ENCODE measurements around the gene MID1.

The MID1 gene

DNA sequence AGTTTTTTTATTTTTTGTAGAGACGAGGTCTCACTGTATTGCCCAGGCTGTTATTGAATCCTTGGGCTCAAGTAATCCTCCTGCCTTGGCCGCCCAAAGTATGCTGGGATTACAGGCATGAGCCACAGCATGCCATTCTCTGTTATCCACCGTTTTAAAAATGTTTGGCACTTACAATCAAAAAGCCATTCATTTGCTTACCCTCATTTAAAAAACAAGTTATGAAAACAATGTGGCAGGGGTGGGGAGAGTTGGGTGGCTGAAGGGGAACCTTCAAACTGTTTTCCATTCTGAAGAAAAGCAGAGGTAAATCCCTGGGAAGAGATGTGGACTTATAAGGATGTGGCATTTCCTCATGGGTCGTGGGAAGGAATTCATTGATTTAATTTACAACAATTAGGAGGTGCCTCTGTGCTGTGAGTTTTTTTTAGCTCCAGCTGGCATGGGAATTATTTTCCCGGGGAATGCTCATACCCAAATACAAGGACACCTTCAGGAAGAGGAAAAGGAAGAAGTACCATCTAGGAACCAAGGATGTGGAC is 103.5 kb downstream of the MID1 start:
- TF ChIP-seq, protein P1, sequence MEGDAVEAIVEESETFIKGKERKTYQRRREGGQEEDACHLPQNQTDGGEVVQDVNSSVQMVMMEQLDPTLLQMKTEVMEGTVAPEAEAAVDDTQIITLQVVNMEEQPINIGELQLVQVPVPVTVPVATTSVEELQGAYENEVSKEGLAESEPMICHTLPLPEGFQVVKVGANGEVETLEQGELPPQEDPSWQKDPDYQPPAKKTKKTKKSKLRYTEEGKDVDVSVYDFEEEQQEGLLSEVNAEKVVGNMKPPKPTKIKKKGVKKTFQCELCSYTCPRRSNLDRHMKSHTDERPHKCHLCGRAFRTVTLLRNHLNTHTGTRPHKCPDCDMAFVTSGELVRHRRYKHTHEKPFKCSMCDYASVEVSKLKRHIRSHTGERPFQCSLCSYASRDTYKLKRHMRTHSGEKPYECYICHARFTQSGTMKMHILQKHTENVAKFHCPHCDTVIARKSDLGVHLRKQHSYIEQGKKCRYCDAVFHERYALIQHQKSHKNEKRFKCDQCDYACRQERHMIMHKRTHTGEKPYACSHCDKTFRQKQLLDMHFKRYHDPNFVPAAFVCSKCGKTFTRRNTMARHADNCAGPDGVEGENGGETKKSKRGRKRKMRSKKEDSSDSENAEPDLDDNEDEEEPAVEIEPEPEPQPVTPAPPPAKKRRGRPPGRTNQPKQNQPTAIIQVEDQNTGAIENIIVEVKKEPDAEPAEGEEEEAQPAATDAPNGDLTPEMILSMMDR (conservative IDR thresholded peaks at IDR 0.05; ENCODE audit: low read length): no peak
- no peak for TF ChIP-seq EZH2phosphoT487 (IDR thresholded peaks at IDR 0.05; ENCODE audit: borderline replicate concordance)
- no peaks in the 10 kb centered on the region for H3K27me3 ChIP-seq (ENCODE audit: insufficient read depth, low read length, poor library complexity, severe bottlenecking)

GRCh38 chrX:10514891-10515290 is 105.5 kb downstream of the MID1 start:
- no peaks in the 10 kb centered on the region for H3K79me2 ChIP-seq (ENCODE audit: insufficient read depth, low read length)
- no peaks in the 10 kb centered on the region for H3K36me3 ChIP-seq (ENCODE audit: insufficient read depth, low read length)
- H3K9me2 ChIP-seq (replicated peaks; ENCODE audit: low read depth, low read length): no peaks in the 10 kb centered on the region
- no peaks in the 10 kb centered on the region for H3K27me3 ChIP-seq (ENCODE audit: insufficient read depth, low read length, poor library complexity, severe bottlenecking)
- H3F3A ChIP-seq (ENCODE audit: low read depth): no peaks in the 10 kb centered on the region
- H3K4me2 ChIP-seq (ENCODE audit: low read depth, low read length, poor library complexity, severe bottlenecking): no peak overlapping the region
- no peaks in the 10 kb centered on the region for H4K20me1 ChIP-seq (ENCODE audit: insufficient read depth, low read length, poor library complexity, severe bottlenecking)
- H3K4me3 ChIP-seq (ENCODE audit: low read length, poor library complexity, severe bottlenecking): no peak overlapping the region
- H3K9ac ChIP-seq (ENCODE audit: low read depth, low read length, poor library complexity, severe bottlenecking): no peak overlapping the region
- no peak for TF ChIP-seq EZH2phosphoT487 (IDR thresholded peaks at IDR 0.05; ENCODE audit: borderline replicate concordance)
- TF ChIP-seq, protein P1 (conservative IDR thresholded peaks at IDR 0.05; ENCODE audit: low read length): no peak
- no peaks in the 10 kb centered on the region for H3K9me3 ChIP-seq (ENCODE audit: insufficient read depth, low read depth, low read length)
- no peak overlapping the region for H2AFZ ChIP-seq (ENCODE audit: low read length)
- H3K4me1 ChIP-seq (ENCODE audit: insufficient read depth, low read length, poor library complexity, severe bottlenecking): no peaks in the 10 kb centered on the region

More for the DNA sequence above, 103.5 kb downstream of the MID1 start:
- H3K4me2 ChIP-seq (ENCODE audit: low read depth, low read length, poor library complexity, severe bottlenecking): no peak overlapping the region
- H3K79me2 ChIP-seq (ENCODE audit: insufficient read depth, low read length): no peaks in the 10 kb centered on the region
- H3K4me1 ChIP-seq (ENCODE audit: insufficient read depth, low read length, poor library complexity, severe bottlenecking): no peaks in the 10 kb centered on the region
- H3K36me3 ChIP-seq (ENCODE audit: insufficient read depth, low read length): no peaks in the 10 kb centered on the region
- no peaks in the 10 kb centered on the region for H3K9me2 ChIP-seq (replicated peaks; ENCODE audit: low read depth, low read length)
- no peak overlapping the region for H2AFZ ChIP-seq (ENCODE audit: low read length)
- no peaks in the 10 kb centered on the region for H3K9me3 ChIP-seq (ENCODE audit: insufficient read depth, low read depth, low read length)
- no peak overlapping the region for H3K9ac ChIP-seq (ENCODE audit: low read depth, low read length, poor library complexity, severe bottlenecking)
- H3K4me3 ChIP-seq (ENCODE audit: low read length, poor library complexity, severe bottlenecking): no peak overlapping the region
- H4K20me1 ChIP-seq (ENCODE audit: insufficient read depth, low read length, poor library complexity, severe bottlenecking): no peaks in the 10 kb centered on the region
- H3F3A ChIP-seq (ENCODE audit: low read depth): no peaks in the 10 kb centered on the region

DNA sequence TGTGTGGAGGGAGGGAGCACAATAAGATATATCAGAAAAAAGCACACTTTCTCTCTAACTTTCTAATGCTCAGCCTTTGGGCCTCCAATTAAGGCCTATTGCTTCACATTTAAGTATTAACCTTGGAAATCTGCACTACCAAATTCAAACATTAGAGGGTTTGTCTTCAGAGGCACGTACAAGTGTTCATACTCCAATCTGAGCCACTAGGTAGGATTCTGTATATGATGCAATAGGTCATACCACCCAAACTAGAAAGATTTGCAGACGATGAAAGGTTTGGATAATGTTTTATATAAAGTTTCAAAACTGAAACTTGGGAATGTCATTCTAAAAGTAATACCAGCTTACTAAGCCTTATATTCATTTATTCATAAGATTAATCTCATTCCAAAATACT is 106.4 kb downstream of the MID1 start:
- H3K4me2 ChIP-seq (ENCODE audit: low read depth, low read length, poor library complexity, severe bottlenecking): no peak overlapping the region
- H3K27me3 ChIP-seq (ENCODE audit: insufficient read depth, low read length, poor library complexity, severe bottlenecking): no peaks in the 10 kb centered on the region
- TF ChIP-seq, protein P1 (conservative IDR thresholded peaks at IDR 0.05; ENCODE audit: low read length): no peak
- no peak for TF ChIP-seq EZH2phosphoT487 (IDR thresholded peaks at IDR 0.05; ENCODE audit: borderline replicate concordance)
- no peak overlapping the region for H3K9ac ChIP-seq (ENCODE audit: low read depth, low read length, poor library complexity, severe bottlenecking)
- no peaks in the 10 kb centered on the region for H3K9me3 ChIP-seq (ENCODE audit: insufficient read depth, low read depth, low read length)
- H3K4me1 ChIP-seq (ENCODE audit: insufficient read depth, low read length, poor library complexity, severe bottlenecking): no peaks in the 10 kb centered on the region
- no peaks in the 10 kb centered on the region for H3K36me3 ChIP-seq (ENCODE audit: insufficient read depth, low read length)
- H2AFZ ChIP-seq (ENCODE audit: low read length): no peak overlapping the region
- H3K4me3 ChIP-seq (ENCODE audit: low read length, poor library complexity, severe bottlenecking): no peak overlapping the region
- no peaks in the 10 kb centered on the region for H3K9me2 ChIP-seq (replicated peaks; ENCODE audit: low read depth, low read length)
- no peaks in the 10 kb centered on the region for H3K79me2 ChIP-seq (ENCODE audit: insufficient read depth, low read length)
- H4K20me1 ChIP-seq (ENCODE audit: insufficient read depth, low read length, poor library complexity, severe bottlenecking): no peaks in the 10 kb centered on the region
- no peaks in the 10 kb centered on the region for H3F3A ChIP-seq (ENCODE audit: low read depth)
